ENCODE measurements around the gene PCDHGB5. TPM values are rescaled to one million over a fixed set of nuclear protein-coding genes. Genes with fewer than 3 reads are reported as not detected.

The PCDHGB5 gene
- total and polyA plus RNA-seq, 2 of the 13 experiments (the other 11 are each of a cell fraction or from before 2014, with no cell fraction given) = 0.08 to 0.44 TPM

- TF ChIP-seq HMGXB3 (CRISPR knock-in tag; IDR thresholded peaks at IDR 0.05; ENCODE audit: borderline replicate concordance) (no peak), ZNF326 (CRISPR knock-in tag; IDR thresholded peaks at IDR 0.05; ENCODE audit: borderline replicate concordance) (no peak), YEATS2 (CRISPR knock-in tag; IDR thresholded peaks at IDR 0.05; ENCODE audit: borderline replicate concordance) (no peak), HNF4A (CRISPR knock-in tag; IDR thresholded peaks at IDR 0.05) (no peak), FLYWCH1 (CRISPR knock-in tag; IDR thresholded peaks at IDR 0.05) (no peak), ISX (CRISPR knock-in tag; conservative IDR thresholded peaks at IDR 0.05) (no peak), ZSCAN25 (CRISPR knock-in tag; IDR thresholded peaks at IDR 0.05) (no peak), ZNF232 (CRISPR knock-in tag; IDR thresholded peaks at IDR 0.05; ENCODE audit: borderline replicate concordance) (no peak)
- TF ChIP-seq, protein P1, sequence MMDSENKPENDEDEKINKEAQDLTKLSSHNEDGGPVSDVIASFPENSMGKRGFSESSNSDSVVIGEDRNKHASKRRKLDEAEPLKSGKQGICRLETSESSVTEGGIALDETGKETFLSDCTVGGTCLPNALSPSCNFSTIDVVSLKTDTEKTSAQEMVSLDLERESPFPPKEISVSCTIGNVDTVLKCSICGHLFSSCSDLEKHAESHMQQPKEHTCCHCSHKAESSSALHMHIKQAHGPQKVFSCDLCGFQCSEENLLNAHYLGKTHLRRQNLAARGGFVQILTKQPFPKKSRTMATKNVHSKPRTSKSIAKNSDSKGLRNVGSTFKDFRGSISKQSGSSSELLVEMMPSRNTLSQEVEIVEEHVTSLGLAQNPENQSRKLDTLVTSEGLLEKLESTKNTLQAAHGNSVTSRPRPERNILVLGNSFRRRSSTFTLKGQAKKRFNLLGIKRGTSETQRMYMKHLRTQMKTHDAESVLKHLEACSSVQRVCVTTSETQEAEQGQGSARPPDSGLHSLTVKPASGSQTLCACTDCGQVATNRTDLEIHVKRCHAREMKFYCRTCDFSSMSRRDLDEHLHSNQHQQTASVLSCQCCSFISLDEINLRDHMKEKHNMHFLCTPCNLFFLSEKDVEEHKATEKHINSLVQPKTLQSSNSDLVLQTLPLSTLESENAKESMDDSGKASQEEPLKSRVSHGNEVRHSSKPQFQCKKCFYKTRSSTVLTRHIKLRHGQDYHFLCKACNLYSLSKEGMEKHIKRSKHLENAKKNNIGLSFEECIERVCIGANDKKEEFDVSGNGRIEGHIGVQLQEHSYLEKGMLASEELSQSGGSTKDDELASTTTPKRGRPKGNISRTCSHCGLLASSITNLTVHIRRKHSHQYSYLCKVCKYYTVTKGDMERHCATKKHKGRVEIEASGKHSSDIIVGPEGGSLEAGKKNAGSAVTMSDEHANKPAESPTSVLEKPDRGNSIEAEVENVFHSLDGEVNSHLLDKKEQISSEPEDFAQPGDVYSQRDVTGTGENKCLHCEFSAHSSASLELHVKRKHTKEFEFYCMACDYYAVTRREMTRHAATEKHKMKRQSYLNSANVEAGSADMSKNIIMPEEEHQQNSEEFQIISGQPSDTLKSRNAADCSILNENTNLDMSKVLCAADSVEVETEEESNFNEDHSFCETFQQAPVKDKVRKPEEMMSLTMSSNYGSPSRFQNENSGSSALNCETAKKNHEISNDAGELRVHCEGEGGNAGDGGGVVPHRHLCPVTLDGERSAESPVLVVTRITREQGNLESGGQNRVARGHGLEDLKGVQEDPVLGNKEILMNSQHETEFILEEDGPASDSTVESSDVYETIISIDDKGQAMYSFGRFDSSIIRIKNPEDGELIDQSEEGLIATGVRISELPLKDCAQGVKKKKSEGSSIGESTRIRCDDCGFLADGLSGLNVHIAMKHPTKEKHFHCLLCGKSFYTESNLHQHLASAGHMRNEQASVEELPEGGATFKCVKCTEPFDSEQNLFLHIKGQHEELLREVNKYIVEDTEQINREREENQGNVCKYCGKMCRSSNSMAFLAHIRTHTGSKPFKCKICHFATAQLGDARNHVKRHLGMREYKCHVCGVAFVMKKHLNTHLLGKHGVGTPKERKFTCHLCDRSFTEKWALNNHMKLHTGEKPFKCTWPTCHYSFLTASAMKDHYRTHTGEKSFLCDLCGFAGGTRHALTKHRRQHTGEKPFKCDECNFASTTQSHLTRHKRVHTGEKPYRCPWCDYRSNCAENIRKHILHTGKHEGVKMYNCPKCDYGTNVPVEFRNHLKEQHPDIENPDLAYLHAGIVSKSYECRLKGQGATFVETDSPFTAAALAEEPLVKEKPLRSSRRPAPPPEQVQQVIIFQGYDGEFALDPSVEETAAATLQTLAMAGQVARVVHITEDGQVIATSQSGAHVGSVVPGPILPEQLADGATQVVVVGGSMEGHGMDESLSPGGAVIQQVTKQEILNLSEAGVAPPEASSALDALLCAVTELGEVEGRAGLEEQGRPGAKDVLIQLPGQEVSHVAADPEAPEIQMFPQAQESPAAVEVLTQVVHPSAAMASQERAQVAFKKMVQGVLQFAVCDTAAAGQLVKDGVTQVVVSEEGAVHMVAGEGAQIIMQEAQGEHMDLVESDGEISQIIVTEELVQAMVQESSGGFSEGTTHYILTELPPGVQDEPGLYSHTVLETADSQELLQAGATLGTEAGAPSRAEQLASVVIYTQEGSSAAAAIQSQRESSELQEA (CRISPR knock-in tag; IDR thresholded peaks at IDR 0.05; ENCODE audit: not compliant biosample characterization) = no peak
Measured at GRCh38 chr5:141355641-141356040, 42.1 kb upstream of the PCDHGB5 start (continued).
